DMS53 treated with DMSO at 0.1 percent for 48 hours (cell line): Measurements from ENCODE around the gene MAN1B1.
"Not testable (repeated sequence)": the region's sequence is repeated elsewhere in the genome, so short reads cannot be mapped to it uniquely, and the experiment has no call there.

ENCODE experiments used
- DNase-seq: peaks from one replicate; lab custom pipeline; 2025; ENCODE audit not compliant: unreplicated experiment; lab: John Stamatoyannopoulos, UW

Gene MAN1B1

DNA sequence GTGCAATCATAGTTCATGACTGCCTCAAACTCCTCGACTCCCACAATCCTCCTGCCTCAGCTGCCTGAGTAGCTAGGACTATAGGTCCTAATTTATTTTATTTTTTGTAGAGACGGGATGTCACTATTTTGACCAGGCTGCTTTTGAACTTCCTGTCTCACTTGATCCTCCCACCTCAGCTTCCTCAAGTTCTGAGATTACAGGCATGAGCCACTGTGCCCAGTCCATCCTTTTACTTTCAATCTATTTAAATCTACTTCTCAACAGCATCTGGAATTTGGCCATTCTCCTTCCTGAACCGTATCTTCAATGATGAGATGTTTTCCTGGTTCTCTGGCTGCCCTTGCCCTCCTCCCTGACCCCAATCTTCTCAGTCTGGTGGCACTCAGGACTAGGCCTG lies 40.0 kb downstream of the MAN1B1 start:
- no peak for DNase-seq

DNA sequence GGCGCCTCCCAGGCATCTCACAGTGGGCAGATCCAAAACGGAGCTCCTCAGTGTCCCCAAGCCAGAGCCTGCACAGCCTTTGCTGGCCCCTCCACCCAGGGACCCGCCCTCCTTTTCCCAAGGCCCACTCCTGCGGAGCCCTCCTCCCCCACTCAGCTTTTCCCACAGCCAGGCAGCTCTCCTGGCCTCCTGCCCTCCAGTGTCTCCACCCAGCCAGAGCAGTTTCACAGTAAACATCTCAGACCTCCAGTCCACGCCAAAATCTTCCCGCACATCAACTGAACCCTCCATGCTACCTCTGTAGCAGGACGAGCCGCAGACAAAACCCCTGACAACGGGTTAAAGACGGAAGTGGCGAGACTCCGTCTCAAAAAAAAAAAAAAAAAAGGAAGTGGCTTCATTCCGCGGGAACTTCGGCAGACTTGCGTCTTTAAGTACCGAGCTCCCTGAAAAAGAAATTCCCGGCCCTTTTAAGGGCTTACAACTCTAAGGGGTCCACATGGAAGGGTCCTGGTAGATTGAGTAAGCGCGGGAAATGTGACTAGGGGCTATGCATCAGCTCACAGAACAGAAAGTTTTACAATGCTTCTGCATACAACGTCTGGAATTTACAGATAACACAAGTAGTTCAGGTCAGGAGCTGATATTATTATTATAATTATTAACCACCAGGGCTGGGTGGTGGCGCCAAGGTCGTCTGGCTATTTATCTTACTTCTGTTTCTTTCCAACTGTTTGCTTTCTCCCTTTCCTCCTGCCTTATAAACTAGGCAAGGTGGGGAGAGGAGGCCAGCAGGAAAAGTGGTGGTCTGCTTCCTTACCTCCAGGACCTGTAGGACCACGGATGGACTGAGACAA lies 40.7 kb downstream of the MAN1B1 start:
- no peak for DNase-seq

DNA sequence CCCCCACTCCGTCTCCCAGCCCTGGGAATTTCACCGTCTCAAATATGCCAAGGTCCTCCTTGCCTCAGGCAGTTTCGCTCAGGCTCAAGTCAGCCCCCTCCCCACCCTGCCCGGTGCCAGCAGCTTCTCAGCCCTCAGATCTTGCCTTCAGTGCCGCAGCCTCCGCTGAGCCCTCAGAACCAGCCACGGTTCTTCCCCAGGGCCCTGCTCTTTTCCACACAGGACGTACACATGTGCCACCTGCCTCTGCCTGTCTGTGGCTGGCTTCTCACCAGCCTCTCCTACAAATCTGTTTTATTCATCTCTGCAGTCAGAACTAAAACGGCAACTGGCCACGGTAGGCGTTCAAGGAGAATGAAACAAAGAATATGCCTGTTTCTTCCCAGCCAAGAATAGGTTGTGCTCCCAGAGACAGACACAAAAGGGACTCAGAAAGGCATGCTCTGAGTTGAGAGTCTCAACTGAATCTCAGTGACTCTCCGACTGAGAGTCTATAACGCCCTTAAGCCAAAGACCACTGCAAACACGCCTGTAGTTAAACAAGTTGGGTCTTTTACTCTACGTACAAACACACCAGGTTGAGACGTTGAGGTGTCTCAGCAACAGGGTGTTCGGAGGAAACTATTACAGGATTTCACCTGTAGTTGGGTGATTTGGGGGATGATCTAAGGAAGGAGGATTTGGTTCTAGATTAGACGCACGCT lies 41.5 kb downstream of the MAN1B1 start:
- no peak for DNase-seq

DNA sequence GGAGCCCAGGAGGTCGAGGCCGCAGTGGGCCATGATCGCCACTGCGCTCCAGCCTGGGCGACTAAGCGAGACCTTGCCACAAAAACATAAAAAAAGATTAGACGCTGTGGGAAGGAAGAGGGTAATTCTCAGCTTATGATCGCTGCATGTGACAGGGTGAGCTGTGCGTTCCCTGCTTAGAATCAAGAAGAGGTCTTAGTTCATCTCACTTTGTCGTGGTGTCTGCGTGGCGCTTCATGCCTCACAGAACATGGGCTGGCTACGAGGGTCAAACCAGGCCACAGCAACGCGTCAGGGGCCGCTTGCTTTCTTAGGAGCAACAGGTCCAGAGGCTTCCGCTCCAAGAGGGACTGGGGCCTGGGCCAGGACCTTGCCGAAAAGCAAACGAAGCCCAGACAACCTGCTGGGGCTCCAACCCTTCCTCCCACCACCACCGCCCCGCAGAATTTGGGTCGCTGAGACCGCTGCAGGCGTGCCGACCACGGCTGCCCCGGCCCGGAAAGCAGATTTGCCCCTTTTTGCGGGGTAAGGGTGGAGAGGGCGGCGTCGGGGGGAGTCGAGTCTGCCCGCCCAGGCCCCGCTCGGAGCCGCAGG lies 42.2 kb downstream of the MAN1B1 start:
- DNase-seq = no peak

DNA sequence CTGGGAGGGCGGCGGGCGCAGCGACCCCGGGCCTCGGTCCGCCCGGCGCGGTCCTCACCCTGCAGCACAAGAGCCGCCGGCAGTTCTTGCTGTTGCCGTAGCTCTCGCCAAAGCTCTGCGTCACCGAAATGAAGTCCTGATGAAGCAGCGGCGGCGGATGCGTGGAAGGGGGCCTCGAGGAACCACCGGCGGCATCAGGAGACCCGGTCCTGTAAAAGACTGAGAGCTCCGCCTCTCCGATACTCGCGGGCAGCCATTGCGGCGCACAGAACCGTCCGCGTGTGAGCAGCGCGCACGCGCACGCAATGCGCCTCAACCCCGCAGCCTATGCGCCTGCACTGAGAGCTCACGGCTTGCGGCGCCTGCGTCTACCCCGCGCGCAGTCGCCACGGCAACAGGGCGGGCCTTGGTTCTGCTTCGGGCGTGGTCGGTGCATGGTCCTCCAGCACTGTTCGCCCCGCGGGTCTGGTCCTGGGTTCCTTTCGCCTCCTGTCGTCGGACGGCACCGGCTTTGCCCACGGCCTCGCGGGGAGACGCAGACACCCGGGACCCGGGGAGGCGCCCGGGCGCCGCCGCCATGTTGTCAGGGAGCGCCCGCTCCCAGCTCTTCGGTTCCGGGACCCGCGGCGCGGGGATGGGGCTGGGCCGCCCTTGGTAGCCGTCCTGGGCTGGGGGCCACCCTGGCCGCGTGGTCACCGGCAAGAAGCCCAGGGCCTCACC lies 42.8 kb downstream of the MAN1B1 start:
- DNase-seq = peak; percentile 87

DNA sequence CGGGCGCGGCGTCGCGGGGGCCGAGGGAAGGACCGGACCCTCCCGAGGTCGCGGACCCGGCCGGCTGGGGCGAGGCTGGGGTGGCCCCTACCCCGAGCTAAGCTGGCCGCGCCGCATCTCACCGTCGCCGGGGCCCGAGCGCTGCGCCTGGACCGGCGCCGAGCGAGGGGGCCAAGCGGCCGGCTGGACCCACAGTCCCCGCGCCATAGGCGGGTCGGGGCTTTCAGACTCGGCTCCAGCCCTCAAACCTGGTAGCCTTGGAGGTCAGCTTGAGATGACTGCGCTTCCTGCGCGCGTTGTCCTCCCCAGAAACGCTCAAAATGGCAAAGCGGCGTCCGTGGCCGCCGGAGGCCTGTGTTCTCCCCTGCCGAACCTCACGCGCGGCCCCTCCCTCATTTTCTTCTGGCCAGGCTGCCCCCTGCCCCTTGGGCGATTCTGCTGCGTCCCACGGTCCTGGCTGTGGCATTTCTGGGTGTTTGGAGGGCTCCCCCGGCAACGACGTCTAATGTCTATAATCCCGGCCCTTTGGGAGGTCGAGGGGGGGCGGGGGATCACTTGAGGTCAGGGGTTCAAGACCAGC lies 43.5 kb downstream of the MAN1B1 start:
- no peak for DNase-seq

DNA sequence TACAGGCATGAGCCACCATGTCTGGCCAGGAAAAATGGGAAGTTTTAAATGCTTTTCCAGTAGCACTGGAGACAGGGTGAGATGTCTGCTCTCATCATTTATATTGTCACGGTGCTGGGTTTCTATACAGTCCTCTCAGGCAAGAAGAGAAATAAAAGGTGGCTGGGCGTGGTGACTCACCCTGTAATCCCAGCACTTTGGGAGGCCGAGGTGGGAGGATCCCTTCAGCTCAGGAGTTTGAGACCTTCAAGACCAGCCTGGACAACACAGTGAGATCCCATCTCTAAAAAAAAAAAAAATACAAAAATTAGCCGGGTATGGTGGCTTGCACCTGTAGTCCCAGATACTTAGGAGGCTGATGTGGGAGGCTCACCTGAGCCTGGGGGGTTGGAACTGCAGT lies 47.4 kb downstream of the MAN1B1 start:
- DNase-seq = no peak

DNA sequence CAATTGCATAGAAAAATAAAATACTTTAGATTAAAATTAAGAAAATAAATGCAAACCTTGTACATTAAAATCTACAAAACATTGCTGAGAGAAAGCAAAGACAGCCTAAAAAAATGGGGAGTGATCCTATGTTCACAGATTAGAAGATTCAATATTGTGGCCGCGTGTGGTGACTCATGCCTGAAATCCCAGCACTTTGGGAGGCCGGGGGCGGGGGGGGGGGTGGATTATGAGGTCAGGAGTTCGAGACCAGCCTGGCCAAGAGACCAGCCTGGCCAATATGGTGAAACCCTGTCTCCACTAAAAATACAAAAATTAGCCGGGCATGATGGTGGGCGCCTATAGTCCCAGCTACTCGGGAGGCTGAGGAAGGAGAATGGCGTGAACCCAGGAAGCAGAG lies 48.4 kb downstream of the MAN1B1 start:
- DNase-seq = not testable (repeated sequence)

DNA sequence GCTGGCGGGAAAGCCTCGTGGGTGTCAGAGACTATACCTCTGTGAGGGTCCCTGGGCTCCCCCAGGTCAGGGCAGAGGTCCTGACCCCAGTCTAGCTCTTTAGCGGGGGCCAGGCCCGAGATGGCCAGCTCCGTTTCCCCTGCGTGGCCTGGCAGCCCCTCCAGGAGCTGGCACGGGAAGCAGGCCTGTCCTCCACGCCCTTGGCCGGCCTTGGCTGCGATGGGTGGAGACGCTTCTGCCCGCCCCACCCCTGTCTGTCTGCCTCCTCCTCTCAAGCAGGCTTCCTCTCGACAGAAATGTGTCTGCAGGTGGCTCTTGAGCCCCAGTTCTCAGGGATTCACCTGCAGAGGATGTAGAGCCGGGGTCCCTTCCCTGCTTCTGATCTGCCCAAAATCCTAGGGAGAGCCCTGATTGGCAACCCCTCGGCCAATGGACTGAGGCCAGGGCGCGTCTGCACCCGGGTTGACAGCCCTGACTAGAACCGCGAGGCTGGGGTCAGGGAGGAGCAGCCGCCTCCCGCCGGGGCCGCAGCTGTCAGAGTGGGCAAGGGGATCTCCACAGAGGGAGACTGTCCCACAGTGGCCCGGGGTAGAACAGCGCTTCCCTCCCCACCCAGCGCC lies 49.6 kb downstream of the MAN1B1 start:
- no peak for DNase-seq

DNA sequence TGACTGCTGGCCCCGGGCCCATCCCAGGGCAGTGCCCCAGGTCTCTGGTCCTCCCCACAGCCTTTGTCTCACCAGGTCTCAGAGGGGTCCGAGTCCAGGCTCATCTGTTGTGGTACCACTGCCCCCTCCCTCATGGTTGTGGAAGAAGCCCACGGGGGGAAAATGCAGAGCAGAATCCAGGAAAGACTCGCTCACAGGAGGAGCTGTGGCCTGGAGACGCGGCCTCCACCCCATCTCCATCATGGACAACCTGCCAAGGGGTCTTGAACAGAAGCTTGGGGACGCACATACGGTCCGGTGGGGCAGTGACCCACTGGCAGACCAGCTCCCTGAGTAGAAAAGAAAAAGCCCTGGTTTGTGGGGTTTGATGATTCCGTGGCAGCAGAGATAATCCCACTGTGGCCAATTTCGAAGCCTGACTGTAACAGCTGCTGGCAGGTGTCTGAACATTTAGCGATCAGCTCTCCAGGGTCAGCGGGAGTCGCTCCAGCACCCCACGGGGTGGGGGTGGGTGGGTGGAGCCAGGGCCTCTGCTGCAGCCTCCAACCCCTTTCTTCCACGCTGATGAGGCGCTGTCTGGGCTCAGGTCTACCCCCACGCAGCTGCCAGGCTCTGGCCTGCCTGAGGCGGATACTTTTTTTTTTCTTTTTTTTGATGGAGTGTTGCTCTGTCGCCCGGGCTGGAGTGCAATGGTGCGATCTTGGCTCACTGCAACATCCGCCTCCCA lies 50.3 kb downstream of the MAN1B1 start:
- DNase-seq = no peak

DNA sequence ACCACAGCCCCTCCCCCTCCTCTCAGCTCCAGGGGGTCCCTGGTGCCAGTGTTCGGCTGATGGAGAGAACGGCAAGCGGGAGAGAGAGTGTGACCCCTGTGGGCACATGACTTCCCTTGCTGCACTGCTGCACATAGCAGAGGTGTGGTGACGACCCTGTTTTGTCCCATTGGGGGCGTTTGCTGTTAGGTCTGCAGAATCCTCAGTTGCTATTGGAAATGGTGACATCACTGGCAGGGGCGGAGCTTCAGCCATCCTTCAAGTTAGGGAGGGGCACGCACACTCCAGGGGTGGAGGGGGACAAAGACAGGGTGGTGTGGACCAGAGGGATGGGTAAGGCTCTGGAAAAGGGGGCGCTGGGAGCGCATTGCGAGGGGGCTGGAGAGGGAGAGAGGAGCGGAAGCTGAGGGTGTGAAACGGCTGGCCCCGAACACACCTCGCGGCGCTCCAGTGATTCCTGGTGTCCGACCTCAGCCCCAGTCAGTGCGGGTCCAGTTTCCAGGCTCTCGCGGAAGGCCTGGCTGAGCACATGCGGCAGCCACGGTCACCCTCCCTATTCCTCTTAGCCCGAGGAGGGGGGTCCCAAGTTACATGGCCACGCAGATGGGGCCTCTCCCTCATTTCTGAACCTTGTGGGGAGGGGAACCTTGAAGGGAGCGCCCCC lies 51.4 kb downstream of the MAN1B1 start:
- no peak for DNase-seq

DNA sequence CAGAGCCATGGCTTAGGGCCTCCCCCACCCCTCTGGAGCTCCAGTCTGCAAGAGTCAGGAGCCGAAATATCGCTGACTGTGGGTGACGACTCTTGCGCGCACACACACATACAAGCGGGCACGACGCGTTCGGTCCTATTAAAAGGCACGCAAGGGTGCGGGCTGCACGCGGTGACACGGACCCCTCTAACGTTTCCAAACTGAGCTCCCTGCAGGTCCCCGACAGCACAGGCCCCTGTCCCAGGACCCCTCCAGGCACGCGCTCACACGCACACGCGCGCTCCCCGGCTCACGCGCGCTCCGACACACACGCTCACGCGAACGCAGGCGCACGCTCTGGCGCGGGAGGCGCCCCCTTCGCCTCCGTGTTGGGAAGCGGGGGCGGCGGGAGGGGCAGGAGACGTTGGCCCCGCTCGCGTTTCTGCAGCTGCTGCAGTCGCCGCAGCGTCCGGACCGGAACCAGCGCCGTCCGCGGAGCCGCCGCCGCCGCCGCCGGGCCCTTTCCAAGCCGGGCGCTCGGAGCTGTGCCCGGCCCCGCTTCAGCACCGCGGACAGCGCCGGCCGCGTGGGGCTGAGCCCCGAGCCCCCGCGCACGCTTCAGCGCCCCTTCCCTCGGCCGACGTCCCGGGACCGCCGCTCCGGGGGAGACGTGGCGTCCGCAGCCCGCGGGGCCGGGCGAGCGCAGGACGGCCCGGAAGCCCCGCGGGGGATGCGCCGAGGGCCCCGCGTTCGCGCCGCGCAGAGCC lies 52.1 kb downstream of the MAN1B1 start, which contains the start of gene GRIN1:
TSS of gene GRIN1 (plus strand) at position 433 of the 746 bp plus-strand sequence. CDS start 333 bp downstream, outside the sequence.
- no peak for DNase-seq

DNA sequence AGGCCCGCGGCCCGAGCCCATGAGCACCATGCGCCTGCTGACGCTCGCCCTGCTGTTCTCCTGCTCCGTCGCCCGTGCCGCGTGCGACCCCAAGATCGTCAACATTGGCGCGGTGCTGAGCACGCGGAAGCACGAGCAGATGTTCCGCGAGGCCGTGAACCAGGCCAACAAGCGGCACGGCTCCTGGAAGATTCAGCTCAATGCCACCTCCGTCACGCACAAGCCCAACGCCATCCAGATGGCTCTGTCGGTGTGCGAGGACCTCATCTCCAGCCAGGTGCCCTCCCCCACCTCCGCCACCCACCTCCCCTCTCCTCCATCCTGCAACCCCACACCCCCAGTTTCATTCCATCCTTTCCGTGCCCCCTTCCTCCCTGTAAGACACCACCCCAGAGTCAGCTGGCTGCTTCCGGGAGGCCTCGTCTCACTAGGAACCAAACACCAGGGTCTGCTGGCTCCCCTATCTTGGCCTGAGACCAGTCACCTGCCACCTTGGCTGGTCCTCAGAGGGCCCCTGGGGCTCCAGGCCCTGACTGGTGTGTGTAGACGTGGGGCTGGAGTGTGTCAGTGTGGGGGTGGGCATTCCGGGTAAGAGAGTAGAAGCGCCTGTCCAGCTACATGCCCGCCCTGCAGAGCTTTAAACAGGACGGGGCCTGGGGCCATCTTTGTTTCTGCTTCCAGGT lies 52.8 kb downstream of the MAN1B1 start:
- DNase-seq = no peak

DNA sequence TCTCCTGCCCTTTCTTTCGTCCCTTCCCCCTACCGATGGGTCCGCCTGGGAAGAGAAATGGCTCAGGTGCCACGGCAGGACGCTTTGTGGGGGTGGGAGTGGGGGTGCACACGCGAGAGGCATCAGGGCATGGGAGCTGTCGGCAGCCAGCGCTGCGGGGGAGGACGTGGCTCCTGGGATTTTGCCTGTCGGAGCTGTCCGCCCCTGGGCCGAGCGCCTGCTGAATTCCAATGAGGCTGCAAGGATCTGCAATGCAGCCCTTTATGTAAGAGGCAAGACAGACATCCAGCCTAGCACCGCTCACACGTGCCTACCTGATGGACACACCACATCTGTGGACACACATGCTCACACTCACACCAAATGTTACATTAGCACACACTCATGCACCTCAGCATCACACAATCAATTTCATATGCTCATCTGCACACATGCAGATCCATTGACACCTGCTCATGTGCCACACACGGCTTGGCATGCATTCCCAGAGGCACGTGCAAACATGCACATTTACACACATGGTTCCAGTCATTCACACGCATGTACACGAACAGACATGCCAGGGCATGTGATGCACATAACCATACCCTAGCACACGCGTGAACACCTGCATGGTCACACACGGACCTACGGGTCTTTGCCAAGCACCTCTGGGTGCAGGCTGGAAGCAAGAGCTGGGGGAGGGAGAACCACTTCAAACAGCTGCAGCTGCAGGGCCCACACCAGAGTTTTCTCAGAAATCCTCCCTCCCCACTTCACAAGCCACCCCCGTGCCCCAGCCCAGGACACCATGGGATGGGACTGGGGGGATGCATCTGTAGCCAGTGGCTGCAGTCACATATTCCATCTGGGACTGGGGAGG lies 53.6 kb downstream of the MAN1B1 start:
- DNase-seq = no peak

DNA sequence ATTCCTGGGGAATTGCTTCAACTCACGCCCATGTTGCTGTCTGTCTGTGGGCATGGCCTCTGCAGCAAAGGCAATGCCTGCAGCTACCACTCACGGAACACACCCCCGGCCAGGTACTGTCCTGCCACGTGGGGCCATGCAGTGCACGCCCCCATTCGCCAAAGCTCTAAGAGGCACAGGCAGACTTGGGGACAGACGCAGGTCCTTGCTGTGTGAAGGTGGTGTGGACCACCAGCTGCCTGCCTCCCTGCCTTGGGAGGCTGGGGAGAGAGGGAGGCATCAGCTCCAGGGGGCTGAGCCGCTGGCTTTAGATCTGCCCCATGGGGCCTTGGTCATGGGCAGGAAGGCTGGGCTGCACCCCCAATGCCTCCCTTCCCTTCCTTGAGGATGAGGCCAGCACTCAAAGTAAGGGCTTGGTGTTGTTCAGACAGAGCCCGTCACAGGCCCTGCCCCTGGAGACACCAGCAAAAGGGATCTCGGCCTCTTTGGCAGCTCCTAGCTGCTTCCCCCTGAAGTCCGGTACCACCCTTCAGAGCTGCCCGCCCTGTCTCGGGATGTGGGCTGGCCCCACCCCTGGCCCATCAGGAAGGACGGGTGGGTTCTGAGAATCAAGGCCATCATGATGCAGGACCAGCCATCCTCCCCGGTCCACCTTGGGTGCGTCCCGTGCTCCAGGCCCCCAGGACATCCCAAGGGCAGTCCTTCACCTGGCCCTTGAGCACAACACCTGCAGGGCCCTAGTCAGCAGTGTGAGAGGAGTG lies 54.4 kb downstream of the MAN1B1 start:
- no peak for DNase-seq
